Omental fat pad (tissue), 4 donors: ENCODE data around the gene CAPN12. TPM values are rescaled to one million over a fixed set of nuclear protein-coding genes. Genes with fewer than 3 reads are reported as not detected.
A peak's percentile ranks its signal among the peaks of the same experiment; 100 is the strongest.

ENCODE experiments used
- ATAC-seq: fragments of 150-250 bp; one replicate; pipeline ENCODE4 v1.9.1; 2016; ENCODE audit warnings: mild to moderate bottlenecking, moderate library complexity; ENCODE audit not compliant: low FRiP score
- DNase-seq: peaks from one replicate; pipeline ENCODE4 v3.0.0-alpha.2; 2019; ENCODE audit warnings: low spot score
- total RNA-seq, 4 donors: library from RNA; depleted of rRNA; stranded (reverse); fragments of >200 nt; gene quantifications; one replicate each; pipeline ENCODE4 v1.1.0, GENCODE V29; 2016
- TF ChIP-seq, protein P1 (sequence below), 3 donors: fragments of 450-650 bp; IDR thresholded peaks; one replicate each; pipeline ENCODE4 v1.5.1; 2016 to 2017; ENCODE audit warnings: antibody characterized with exemption in 3 of 3, mild to moderate bottlenecking in 3 of 3, moderate library complexity in 2 of 3

Gene CAPN12
- total RNA-seq, 4 donors from 2014 or later: 1.0 to 2.5 (median 1.4) TPM

DNA sequence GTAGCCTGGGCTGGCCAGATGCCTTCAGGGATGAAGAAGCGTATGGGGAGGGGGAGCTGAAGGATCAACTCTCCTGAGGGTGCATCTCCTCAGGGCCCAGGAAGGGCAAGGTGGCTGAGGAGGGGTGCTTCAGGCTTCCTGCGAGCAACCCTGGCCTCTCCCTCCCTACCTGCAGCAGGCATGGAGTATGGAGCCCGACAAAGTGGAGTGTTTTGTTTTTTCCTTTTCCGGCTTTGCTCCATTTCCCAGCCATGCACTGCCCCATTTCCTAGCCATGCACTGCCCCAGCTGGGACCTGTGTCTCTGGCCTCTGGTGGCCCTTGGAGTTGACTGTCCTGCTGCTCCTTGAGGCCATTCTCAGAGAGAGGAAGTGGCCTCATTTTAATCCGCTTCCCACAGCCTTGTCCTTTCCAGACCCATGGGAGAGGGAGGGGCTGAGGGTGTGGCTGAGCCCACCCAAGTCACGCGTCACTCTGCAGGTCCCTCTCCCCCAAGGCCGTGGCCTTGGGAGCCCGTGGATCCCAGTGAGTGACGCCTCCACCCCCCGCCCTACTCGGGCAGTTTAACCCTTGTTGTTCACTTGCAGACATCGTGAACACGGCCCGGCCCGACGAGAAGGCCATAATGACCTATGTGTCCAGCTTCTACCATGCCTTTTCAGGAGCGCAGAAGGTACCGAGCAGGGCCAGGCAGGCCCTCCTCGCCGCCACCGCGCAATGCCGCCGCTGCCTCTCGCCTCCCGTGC, 34.4 kb downstream of the CAPN12 start:
- no peak for ATAC-seq
- TF ChIP-seq, protein P1, sequence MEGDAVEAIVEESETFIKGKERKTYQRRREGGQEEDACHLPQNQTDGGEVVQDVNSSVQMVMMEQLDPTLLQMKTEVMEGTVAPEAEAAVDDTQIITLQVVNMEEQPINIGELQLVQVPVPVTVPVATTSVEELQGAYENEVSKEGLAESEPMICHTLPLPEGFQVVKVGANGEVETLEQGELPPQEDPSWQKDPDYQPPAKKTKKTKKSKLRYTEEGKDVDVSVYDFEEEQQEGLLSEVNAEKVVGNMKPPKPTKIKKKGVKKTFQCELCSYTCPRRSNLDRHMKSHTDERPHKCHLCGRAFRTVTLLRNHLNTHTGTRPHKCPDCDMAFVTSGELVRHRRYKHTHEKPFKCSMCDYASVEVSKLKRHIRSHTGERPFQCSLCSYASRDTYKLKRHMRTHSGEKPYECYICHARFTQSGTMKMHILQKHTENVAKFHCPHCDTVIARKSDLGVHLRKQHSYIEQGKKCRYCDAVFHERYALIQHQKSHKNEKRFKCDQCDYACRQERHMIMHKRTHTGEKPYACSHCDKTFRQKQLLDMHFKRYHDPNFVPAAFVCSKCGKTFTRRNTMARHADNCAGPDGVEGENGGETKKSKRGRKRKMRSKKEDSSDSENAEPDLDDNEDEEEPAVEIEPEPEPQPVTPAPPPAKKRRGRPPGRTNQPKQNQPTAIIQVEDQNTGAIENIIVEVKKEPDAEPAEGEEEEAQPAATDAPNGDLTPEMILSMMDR (IDR thresholded peaks at IDR 0.05): no peak
- DNase-seq: no peak

- DNase-seq (no peak), ATAC-seq (no peak)
- TF ChIP-seq, protein P1 (IDR thresholded peaks at IDR 0.05): no peak
Measured at GRCh38 chr19:38709119-38709518, 35.2 kb downstream of the CAPN12 start.

DNA sequence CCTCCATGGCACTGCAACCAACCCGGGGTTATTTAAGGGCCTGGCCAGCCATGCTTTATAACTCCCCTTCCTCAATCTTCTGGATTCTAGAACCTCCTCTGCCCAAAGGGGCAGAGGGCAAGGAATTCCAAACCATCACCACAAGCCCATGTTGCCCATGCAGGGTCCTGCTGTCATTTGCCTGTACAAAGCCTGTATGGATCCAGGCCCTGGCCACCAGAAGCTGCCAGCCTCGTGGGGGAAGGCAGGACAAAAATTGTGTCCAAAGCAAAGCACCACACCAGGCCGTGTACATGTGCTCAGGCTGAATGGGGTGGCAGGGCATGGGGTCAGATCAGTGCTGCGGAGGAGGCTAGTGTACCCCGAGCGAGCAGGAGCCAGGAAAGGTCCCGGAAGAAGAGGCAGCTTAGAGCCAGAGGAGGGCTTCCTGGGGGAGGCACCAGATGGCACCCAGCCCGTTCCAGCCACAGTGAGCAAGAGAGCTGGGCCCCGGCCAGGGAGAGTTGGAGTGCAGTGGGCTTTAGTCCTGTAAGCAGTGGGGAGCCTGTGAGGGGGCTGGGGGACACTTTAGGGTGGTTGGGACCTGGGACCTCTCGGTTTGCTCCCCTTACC, 35.8 kb downstream of the CAPN12 start:
- ATAC-seq (no peak), DNase-seq (no peak)
- TF ChIP-seq, protein P1 (IDR thresholded peaks at IDR 0.05): no peak

DNA sequence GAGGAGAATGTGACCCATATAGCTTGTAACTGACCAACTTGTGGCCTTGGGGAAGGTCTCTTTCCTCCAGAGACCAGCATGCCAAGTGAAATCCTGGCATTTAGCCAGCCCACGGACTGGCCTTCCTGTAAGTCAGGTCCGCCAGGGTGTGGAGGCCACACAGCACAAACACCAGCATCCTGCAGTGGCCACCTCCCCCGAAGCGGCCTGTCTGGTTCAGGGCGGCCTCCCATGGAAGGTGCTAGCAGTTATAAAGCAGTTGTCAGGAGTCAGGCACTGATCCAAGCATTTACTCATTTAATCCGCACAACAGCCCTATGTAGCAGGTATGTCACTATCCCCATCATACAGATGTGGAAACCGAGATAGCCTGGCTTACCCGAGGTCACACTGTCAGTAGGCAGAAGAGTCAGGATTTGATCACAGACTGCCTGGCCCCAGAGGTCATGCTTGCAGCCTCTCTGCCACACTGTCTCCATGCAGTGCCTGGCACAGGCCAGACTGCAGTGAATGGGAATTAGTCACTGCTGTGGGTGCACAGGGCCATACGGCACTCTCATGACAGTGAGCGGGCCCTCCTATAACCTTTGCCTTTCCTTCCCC, 36.7 kb downstream of the CAPN12 start:
- TF ChIP-seq, protein P1 (IDR thresholded peaks at IDR 0.05): no peak
- no peak for DNase-seq
- ATAC-seq: peak; percentile 2

GRCh38 chr19:38706792-38707511, 37.3 kb downstream of the CAPN12 start:
- DNase-seq (no peak), ATAC-seq (no peak)
- TF ChIP-seq, protein P1 (IDR thresholded peaks at IDR 0.05): no peak

DNA sequence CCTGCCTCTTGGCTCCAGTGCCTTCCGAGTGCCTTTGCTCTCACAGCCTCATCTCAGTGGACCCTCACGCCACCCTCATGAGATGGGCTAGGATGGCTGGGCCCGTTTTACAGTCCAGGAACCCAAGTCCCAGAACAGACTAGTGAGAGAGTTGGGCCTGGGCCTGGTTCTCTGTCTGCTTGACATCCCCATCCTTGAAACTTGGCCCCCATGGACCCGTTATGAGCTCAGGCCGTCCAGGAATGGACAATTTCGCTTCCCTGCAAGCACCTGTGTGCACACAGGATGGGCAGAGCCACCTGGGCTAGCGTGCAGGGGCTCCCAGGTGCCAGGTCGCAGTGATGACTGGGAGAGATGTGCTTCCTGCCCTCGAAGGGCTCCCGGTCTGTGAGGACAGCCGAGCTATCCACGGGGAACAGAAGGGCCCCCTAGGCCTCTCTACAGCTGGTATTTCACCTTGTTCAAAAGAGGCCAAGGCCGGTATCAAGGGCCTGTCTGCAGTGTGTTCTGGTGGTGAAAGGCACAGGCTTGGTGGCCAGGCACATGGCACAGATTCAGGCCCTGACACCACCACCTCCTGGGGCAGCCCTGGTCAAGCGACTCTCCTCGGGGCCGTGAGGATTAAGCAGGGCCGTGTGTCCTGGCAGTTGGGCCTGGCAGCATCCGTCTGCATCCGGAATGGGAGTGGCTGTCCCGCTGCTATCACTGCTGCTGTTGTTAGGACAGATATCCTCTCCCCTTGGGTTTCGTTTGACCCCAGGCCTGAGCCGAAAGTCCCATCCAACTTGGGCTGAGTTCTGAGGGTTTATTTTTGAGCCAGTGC, 38.9 kb downstream of the CAPN12 start:
- no peak for DNase-seq
- TF ChIP-seq, protein P1 (IDR thresholded peaks at IDR 0.05): no peak
- ATAC-seq: no peak
